GM19099 (cell line): ENCODE results near the gene PIP5K1B.
A peak's percentile ranks its signal among the peaks of the same experiment; 100 is the strongest.

Experiments
- POLR2A ChIP-seq: IDR thresholded peaks from 3 replicates; pipeline ENCODE4 v1.6.1; 2011; ENCODE audit warnings: low read depth; ENCODE audit not compliant: insufficient read length; ENCODE audit errors: extremely low read depth

The PIP5K1B gene

GRCh38 chr9:68703672-68704071 is 1.4 kb upstream of the PIP5K1B start:
- no peak for TF ChIP-seq POLR2A

DNA sequence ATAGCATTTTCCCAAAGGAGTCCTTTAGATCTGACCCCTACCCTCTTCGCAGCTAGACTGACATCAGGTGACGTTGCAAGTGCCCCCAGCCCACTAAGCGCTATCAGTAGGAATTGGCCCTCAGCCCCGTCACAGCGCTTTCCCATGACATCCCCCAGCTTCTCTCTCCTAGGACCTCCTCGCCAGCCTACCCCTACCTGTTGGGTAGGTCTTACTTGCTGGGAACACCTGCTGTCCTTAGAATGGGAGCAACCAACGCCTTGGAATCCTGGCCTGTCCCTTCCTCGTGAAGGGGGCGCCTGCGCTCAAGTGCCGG is 584 bp upstream of the PIP5K1B start:
- no peak for TF ChIP-seq POLR2A

DNA sequence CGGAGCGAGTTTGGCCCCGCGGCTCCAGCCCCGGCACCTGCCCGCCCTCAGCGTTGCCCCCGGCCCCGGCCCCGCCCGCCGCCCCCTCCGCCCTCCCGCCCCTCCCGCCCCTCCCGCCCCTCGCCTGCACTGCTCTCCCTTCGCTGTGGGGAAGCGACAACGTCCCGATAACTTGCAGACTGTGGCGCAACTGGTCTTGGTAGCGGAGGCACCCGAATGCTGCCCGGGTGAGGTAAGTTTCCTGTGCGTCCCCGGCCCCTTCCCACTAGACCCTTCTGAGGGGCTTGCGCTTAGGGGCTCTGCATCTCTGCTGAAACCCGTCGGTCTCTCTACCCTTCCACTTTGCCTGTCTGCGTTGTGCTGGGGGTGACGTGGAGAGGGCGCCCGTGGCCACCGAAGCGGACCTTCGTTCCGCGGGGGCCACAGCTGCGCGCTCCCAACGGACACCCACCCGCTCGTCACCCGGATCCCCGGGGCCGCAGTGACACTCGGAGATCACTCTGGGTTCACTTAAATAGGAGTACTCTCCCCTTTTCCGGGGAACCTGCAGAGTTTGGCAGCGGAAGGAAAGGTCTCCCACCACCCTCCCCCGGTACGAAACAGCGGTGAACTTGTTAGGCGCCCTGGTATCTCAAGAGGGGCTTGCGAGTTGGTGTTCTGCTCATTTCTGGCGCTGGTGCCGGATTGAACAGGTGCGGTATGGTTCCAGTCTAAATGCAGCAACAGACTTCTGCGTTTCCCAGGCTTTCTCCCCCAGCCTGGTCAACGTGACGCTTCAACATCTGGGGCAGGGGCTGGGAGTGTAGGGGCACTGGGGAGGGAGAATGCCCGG is 707 bp downstream of the PIP5K1B start:
- no peak for TF ChIP-seq POLR2A

- peak; percentile 17 for TF ChIP-seq POLR2A
These were observed 1.5 kb downstream of the PIP5K1B start for GRCh38 chr9:68706363-68707201.

GRCh38 chr9:68707801-68708488 is 2.9 kb downstream of the PIP5K1B start:
- no peak for TF ChIP-seq POLR2A

DNA sequence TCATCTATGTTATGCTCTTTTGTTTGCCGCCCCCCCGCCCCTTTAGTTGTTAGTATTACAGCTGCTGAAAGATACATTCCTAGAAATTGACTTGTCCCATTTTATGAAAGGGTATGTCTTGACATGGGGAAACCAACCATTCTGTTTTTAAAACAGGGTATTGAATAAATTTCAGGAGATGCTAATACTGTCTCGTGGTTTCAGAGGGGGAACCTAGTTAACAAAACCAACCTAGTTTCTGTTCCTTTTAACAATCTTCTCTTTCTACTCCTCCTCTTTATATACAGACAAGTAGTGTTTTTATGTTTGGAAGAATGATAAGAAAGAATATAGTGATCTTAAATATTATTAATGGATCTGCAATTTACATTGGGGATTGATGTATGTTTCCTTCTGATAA is 3.5 kb downstream of the PIP5K1B start:
- TF ChIP-seq POLR2A, result no peak

- no peak for TF ChIP-seq POLR2A
These were observed 4.5 kb downstream of the PIP5K1B start for GRCh38 chr9:68709291-68710110.

GRCh38 chr9:68710111-68710471 is 5.1 kb downstream of the PIP5K1B start:
- no peak for TF ChIP-seq POLR2A

GRCh38 chr9:68711281-68711680 is 6.2 kb downstream of the PIP5K1B start:
- no peak for TF ChIP-seq POLR2A

- TF ChIP-seq POLR2A, result no peak
These were observed 6.9 kb downstream of the PIP5K1B start for GRCh38 chr9:68711932-68712331.

- no peak for TF ChIP-seq POLR2A
These were observed 9.6 kb downstream of the PIP5K1B start for GRCh38 chr9:68714416-68715180.

DNA sequence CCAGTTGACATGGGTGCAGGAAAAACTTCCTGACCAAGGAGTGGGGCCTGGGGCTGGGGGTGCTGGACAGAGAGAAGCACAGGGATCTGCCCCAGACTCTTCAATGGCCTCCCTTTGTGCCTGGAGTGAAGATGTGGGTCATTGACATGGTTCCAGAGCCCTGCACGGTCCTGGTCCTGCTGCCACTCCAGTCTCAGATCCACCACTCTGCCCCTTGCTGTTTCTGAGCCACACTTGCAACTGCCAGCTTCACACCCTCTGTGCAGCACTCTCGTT is 10.1 kb downstream of the PIP5K1B start:
- TF ChIP-seq POLR2A, result no peak

DNA sequence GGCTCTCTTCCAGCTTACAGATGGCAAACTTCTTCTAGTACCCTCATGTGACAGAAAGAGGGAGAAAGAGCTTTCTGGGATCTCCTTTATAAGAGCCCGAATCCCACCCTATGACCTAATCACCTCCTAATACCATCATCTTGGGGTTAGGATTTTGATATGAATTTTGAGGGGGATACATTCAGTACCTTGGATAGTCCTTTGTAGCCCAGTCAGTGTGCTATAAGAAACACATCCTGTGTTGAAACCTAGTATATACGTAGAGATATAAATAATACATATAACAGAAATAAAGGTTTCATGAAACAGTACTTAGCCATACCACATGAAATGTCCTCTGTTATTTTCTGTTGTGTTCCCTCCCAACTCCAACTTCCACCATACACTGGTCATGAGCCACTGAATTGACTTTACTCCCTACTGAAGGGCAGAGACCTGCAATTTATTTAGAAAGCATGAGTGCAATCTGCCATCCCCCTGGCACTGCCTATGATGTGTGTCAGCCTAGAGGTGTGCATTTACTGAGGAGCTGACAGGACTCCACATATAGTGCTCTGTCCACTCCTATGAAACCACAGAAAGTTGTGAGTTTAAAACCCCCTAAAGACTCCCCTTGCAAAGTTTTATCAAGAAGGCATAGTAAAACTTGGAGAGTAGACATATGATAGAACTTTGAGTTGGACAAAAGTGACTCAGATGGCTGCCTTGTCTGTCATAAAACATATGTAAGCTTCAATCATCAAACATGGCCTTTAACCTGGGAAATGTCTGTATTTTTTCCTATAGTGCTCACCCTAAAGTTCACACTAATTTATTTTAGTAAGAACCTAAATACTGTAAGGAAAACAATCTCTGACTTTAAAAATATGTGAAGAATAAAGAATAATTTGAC is 12.8 kb downstream of the PIP5K1B start:
- TF ChIP-seq POLR2A, result no peak
